Dermis microvascular lymphatic vessel endothelial cell (primary cell): ENCODE results near the gene CHRM4. TPM values are rescaled to one million over a fixed set of nuclear protein-coding genes. Genes with fewer than 3 reads are reported as not detected.
"Not testable (repeated sequence)": the region's sequence is repeated elsewhere in the genome, so short reads cannot be mapped to it uniquely, and the experiment has no call there.

Source experiments
- DNase-seq, 2 donors: peaks; one replicate each; pipeline versions ENCODE4 v3.0.0 to v3.0.0-alpha.2; 2010; ENCODE audit warnings: low read depth in 2 of 2
- total RNA-seq: library from RNA; depleted of rRNA; stranded (reverse); fragments of >200 nt; gene quantifications from 2 replicates; pipeline ENCODE4 v1.2.1, GENCODE V29; 2014

CHRM4 gene
- total RNA-seq, 1 donor from 2014 or later: under 0.01 TPM

- peak in 1 of 2 donors; percentile 50 for DNase-seq
Measured at GRCh38 chr11:46381819-46382645, 9.5 kb downstream of the CHRM4 start.

GRCh38 chr11:46381048-46381818 is 10.3 kb downstream of the CHRM4 start, which contains the start of gene MDK:
MDK (plus strand) TSS chr11:46381669; CDS start chr11:46382058, 389 bp downstream.
- DNase-seq: peak in 1 of 2 donors; percentile 46

- peak in 1 of 2 donors; percentile 59 for DNase-seq
Measured at GRCh38 chr11:46380340-46381047, 11.1 kb downstream of the CHRM4 start.

- DNase-seq: not testable (repeated sequence)
Measured at GRCh38 chr11:46379482-46380293, 11.9 kb downstream of the CHRM4 start.

GRCh38 chr11:46378811-46379481 is 12.6 kb downstream of the CHRM4 start:
- DNase-seq: no peak

GRCh38 chr11:46378296-46378695 is 13.3 kb downstream of the CHRM4 start:
- DNase-seq: no peak

GRCh38 chr11:46377831-46378230 is 13.7 kb downstream of the CHRM4 start:
- no peak for DNase-seq

DNA sequence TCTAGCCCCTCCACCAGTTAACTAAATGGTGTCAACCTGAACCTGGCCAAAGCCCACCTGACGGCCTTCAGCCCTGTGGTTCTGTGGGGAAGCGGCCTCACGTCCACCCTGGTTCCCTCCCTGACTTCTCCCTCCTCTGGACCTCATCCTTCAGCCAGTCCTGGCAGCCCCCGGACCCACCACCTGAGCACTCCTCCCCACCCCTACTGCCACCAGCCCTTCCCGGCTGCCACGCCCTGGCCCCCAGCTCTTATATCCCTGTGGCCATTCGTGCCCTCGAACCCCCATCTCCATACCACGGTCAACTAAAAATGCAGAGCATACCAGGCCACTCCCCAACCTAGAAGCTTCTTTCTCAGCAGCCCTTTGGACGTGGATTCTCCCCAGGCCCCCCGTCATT is 14.3 kb downstream of the CHRM4 start:
- DNase-seq: no peak

DNA sequence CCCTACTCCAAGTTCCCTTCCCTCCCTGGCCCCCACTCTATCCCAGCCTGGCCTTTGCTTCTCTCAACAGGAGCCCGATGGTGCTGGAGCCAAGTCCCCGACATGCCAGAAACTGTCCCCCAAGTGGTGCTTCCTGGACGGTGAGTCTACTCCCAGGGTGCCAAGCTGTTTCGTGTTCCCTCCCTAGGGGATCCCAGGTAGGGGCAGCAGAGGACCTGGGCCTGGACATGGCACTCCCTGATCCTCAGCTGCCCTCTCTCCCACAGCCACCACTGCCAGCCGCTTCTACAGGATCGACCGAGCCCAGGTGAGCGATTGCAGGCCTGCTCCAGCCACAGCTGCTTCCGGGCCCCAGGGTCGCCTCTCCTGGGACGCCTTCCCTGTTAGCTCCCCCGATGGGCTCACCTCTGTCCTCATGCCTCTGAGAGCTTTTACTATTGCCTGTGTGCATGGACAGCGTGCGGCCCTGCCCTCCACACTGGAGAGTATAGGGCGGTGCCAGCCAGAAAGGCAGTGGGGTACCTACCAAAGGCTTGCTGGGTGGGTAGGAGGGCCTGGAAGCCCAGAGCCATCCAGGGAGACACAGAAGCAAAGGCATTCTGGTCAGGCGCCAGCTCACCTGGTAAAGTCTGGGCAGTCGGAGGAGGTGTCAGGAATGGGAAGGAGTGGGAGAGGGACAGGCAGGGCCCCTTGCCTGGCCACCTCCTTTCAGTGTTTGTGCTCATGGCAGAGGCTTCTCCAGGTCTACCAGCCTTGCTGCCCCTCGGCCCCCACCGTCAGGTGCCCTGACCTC is 15.1 kb downstream of the CHRM4 start:
- no peak for DNase-seq

- no peak for DNase-seq
Measured at GRCh38 chr11:46375392-46376101, 16.0 kb downstream of the CHRM4 start.

DNA sequence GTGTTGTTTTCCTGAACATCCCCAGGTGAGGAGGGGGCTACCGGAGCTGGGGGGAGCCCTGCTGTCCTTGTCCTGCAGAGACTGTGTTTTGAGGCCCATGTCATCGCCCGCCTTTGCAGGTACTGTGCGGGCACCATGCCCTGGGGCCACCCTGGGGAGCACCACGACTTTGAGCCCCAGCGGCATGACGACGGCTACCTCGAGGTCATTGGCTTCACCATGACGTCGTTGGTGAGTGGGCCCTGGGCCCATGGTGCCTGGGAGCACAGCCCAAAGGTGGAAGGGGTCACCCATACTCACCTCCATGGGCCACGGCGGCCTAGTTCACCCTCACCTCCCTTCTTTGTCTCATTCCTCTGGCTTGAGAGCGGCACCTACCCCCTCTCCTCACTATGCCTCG is 16.8 kb downstream of the CHRM4 start:
- DNase-seq: no peak

- DNase-seq: no peak
Measured at GRCh38 chr11:46373787-46374740, 17.5 kb downstream of the CHRM4 start.

- not testable (repeated sequence) for DNase-seq
Measured at GRCh38 chr11:46372501-46372900, 19.1 kb downstream of the CHRM4 start.

GRCh38 chr11:46372086-46372485 is 19.5 kb downstream of the CHRM4 start:
- DNase-seq: no peak

GRCh38 chr11:46371262-46371661 is 20.3 kb downstream of the CHRM4 start:
- DNase-seq: not testable (repeated sequence)

- no peak for DNase-seq
Measured at GRCh38 chr11:46370253-46370652, 21.3 kb downstream of the CHRM4 start.

GRCh38 chr11:46369458-46370152 is 22.0 kb downstream of the CHRM4 start:
- DNase-seq: peak; percentile 35 to 75
